ENCODE data around the gene GJA4.

DNA sequence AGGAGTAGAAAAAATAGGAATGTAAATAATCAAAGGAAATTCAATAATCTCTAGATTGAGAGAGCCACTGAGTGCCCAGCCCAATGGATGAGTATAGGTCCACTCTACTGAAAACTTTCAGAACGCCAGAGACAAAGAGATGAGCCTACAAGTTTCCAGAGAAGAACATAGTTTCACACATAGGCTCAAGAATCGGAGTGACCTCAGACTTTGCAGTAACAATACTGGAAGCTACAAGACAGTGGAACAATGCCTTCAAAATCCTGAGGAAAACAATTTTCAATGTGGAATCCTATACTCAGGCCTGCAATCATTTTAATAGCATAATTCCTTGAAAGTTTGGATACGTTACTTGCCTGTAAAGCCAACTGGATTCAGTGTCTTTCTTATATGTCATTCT is 11.0 kb downstream of the GJA4 start:
- TF ChIP-seq, protein P1, sequence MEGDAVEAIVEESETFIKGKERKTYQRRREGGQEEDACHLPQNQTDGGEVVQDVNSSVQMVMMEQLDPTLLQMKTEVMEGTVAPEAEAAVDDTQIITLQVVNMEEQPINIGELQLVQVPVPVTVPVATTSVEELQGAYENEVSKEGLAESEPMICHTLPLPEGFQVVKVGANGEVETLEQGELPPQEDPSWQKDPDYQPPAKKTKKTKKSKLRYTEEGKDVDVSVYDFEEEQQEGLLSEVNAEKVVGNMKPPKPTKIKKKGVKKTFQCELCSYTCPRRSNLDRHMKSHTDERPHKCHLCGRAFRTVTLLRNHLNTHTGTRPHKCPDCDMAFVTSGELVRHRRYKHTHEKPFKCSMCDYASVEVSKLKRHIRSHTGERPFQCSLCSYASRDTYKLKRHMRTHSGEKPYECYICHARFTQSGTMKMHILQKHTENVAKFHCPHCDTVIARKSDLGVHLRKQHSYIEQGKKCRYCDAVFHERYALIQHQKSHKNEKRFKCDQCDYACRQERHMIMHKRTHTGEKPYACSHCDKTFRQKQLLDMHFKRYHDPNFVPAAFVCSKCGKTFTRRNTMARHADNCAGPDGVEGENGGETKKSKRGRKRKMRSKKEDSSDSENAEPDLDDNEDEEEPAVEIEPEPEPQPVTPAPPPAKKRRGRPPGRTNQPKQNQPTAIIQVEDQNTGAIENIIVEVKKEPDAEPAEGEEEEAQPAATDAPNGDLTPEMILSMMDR (IDR thresholded peaks at IDR 0.05), result no peak
- no peak for TF ChIP-seq POLR2AphosphoS5 (IDR thresholded peaks at IDR 0.05)
- no peak for TF ChIP-seq EP300 (IDR thresholded peaks at IDR 0.05)
- no peak for TF ChIP-seq POLR2A (IDR thresholded peaks at IDR 0.05)
